DMS153 treated with DMSO at 0.1 percent for 48 hours (cell line): ENCODE data around the gene SAMD9.
A peak's percentile ranks its signal among the peaks of the same experiment; 100 is the strongest.
"Not testable (repeated sequence)": the region's sequence is repeated elsewhere in the genome, so short reads cannot be mapped to it uniquely, and the experiment has no call there.

ENCODE experiments used
- DNase-seq: peaks from one replicate; lab custom pipeline; 2025; ENCODE audit not compliant: unreplicated experiment; lab: John Stamatoyannopoulos, UW

The SAMD9 gene

DNA sequence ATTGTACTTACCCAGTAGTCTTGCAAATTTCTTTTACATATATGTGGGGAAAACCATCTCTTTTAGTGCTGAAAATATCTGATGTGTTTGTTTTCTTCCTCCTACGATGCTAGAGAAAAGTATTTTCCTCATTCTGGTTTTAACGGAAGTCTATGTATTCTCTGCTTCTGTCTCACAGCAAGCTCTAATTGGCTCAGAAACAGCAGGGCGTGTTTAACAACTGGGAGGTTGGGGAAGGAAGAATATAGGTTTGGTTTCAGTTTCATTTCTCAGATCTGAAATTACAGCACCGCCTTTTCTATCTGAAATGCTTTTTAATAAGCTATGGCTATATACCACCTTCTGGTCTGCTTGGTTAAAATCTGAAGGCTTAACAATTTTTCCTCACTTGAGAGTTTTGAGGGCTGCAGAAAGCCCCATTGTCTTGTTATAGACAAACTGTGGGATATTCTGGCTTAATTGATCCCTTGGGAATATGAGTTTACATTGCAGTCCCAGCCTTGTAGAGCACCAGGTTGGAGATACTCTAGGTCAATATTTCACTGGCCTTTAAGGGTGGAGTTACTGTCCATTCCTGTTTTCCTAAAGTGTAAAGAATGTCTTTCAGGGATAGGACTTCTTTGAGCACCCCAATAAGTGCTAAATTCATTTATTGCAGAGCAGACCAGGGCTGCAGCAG is at the start of gene SAMD9:
Gene SAMD9 (minus strand): TSS at position 128 of the 679 bp plus-strand sequence. CDS start 11,882 bp downstream, outside the sequence.
- peak; percentile 91 for DNase-seq

DNA sequence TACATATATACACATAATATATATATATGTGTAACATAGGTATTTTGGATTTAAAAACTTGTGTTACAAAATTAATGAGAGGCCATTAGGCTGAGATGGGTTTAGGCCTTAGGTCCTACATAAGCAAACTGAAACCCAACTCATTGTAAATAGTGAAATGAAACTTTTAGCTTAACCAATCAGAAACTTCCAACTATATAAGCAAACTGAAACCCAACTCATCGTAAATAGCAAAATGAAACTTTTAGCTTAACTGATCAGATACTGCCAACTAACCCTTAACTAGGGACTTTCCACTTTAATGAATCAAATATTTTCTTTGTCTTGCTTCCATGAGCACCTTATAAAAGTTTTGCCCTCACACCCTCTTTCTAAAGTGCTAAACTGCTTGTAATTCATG is 47.7 kb upstream of the SAMD9 start:
- no peak for DNase-seq

DNA sequence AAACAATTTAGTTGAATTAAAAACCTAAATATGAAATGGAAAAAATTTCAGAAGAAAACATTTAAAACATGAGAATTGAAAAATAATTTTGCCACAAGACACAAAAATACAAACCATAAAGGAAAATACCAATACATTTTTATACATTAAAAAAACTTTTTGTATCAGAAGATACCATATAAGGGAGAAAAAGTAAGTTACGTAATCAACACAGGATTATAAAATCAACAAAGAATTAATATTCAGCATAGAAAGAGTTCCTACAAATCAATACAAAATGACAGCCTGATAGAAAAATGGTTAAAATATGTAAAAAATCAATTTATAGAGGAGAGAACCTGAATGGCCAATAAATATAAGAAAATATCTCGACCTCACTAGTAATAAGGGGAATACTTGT is 47.0 kb upstream of the SAMD9 start:
- DNase-seq, result no peak

DNA sequence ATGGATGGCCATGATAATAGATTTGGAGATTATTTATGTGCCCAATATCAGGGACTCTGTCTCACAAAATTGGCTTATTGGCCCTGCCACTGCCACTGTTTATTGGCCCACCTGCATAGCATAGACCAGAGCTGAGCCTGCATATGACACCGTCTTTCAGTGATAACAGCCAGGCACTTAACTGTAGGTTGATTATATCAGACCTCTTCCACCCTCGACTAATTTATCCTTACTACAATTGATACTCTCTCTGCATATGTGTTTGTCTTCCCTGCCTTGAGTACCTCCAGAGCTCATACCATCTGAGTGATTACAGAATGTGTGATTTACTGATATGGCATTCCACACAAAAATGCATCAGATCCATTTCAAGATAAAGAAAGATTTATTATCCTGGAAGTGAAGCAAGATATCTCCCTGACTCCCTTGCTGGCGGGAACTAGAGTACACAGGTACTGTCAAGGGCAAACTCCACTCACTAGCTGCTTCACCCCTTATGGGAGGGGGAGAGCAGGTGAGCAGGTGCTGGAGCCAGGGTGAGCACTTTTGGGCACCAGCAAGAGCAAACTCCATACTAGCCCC is 43.5 kb upstream of the SAMD9 start:
- DNase-seq, result no peak

DNA sequence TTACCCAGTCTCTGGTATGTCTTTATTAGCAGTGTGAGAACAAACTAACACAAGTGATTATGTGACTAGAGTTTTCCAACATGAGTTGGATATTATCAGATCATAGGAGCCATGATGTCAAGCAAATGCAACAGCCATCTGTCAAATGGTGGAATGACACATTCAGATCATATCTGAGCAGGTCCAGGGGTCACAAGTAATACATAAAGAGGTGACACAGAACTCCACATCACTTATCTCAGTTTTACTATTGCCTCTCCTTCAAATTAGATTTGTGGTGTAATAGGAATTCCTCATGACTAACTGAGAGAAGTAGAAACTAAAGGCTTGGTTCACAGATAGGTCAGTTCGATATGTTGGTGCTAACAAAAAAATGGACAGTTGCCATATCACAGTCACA is 42.6 kb upstream of the SAMD9 start:
- no peak for DNase-seq

DNA sequence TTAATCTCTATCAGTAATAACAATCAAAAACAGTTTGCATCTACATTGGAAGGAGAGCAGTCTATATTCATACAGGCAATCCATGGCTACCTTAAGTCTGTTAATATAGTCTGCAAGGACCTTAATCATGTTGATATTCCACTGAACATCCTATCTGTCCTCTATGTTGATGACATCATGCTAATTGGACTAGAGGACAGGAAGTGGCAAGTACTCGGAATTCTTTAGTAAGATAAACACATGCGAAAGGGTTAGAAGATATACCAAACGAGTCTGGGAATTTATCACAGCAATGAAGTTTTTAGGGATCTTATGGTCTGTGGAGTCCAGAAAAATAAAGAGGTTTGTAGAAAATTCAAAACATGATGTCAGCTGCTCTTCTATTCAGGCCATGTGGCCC is 41.7 kb upstream of the SAMD9 start:
- no peak for DNase-seq

DNA sequence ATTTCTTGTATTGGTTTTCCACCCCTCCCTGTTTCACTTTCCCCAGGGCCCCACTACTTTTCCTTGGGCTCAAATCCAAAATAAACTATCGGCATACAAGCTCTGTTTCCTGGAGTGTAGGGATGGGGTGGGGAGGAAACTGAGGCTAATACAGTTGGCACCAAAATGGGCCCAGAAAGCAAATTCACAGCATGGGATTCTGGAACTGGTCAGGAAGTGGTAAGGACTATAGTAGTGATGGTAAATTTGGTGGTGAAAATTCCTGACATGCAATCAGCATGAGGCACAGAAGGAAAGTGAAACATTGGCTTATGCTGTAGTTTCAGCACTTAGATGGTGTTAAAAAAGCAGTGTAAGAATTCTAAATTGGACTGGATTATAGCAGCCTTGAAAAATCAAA is 39.1 kb upstream of the SAMD9 start:
- DNase-seq, result no peak

DNA sequence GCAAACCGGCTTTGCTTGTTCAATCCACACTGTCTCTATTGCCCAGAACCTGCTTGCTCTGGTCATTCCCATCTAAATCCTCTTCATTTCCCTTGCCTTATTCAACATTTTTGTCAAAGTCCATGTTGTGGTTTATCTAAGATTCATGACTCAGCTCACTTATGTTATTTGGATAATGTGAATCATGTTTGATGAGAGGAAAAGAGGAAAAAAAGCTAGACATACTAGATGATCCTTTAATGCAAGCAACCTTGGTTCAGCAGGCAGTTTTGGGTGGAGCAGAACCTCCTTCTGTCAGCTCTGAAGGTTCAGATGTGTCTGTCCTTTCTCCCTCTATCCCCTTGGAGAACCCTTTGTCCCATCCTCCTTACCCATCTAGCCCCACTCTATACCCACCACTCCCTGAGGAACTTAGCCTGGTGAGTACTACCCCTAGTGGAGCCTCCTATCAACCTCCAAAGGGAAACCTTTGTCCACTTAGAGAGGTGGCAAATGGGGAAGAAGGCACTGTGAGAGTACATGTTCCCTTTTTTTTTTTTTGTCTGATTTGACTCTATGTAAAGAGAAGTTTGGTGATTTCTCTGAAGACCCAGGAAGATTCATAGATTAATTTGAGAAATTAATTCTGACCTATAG is 32.5 kb upstream of the SAMD9 start:
- DNase-seq, result no peak

DNA sequence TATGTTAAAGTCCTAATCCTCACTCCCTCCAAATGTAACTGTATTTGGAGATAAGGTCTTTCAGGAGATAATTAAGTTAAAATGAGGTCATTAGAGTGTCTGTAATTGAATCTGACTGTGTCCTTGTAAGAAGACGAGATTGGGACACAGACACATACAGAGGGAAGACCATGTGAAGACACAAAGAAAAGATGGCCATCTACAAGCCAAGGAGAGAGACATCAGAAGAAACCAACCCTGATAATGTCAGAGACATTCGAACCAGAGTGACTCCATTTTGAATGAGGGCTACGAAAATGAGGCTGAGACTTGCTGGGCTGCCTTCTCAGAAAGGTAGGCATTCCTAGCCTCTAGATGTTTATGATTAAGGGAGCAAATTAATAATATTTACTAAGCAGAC is 30.9 kb upstream of the SAMD9 start:
- DNase-seq, result no peak

DNA sequence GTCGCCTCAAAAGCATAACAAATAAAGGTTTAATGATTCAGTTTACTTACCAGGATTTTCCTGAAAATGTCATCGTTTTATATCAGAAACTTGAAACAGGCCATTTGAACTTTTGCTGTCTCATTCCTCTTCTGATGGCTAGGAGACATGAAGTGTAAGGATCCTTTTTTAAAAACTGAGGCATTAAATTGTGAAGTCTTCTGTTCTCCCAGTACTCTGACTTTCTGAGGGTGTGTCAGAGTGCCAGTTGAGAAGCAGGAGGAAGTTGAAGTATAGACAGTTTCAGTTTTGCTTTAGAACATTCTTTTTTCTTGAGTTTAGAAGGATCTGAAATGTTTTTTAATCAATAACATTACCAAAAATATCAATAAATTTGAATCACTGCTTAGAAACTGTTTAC is 30.4 kb upstream of the SAMD9 start, which contains the start of gene SAMD9L:
Gene SAMD9L (minus strand): TSS at position 242 of the 400 bp plus-strand sequence. CDS start 12,414 bp downstream, outside the sequence.
- no peak for DNase-seq

DNA sequence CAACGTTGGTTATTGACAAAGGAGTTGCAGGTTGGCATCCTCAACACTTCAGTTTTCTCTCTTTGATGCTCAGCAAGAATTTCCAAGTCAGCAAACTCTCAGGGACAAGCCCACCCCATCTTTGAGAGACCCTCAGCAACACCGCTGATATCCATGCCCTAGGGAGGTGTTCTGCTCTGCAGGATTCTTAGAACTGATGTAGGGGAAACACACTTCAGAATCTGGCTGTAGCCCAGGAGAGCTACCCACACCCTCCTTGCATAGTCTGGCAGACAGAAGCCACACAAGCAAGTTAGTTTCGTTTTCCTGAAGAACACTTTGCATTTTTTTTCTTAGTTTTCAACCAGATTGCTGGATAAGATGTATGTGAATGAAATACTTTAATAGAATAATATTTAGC is 29.6 kb upstream of the SAMD9 start:
- DNase-seq, result no peak

DNA sequence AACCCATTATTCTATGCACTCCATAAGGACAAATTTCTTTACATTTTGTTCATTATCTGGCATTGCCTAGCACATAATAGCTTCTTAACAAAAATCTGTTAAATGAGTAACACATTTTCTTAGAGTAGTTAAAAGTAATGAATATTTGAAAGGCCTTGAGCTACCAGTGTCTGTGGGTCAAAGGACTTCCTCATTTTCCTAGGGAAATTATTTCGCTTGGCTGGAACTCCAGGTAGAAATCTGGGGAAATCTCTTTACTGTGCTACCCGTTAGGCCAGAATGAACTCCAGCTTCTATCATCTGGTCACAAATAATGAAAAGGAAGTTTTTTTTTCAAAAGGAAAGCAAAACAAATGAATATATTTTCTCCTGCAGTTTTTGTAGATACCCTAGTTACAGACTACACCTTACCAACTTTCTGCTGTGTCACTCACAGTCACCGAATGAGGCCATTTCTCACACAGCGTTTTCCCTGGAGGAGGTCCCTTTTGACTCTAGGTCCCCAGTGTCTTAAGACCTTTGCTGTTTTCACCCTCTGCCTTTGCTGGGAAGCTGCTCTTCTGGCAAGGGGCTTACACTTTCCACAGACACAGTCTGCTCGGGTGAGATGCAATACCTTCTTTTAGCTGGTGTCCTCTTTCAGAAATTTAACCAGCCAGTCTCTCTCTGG is 28.8 kb upstream of the SAMD9 start:
- no peak for DNase-seq

DNA sequence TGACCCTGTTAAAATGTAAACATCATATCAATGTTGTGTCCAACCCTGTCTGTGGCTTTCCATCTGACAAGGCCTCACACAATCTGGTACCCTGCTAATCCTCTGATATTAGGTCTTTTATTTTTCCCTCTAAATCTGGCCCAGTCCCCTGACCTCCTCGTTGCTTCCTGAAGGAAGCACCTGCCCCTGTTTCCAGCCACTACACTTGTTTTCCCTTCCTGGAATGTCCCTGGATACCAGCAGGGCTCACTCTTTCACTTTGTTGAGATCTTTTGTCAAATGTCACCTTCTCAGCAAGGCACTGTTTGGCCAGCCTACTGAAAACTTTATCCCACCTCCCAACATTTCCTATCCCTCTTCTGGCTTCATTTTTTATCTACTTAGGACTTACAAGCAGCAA is 28.3 kb upstream of the SAMD9 start:
- no peak for DNase-seq

DNA sequence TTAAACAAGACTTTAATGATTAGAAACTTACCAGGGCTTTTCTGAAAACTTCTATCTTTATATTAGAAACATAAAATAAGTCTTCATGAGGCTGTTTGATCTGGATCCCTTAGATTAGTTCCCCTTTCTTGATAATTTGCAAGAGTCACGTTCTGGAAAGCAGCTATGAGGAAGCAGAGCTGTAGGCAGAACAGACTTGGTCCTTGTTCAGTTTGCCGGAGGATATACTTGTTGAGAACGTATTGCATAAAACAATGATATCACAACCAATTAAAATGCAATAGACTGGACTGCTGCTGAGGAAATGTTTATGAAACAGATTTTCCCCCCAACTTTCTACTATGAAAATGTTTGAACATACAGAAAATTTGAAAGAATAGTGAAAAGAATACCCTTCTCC is 27.6 kb upstream of the SAMD9 start:
- DNase-seq, result no peak

DNA sequence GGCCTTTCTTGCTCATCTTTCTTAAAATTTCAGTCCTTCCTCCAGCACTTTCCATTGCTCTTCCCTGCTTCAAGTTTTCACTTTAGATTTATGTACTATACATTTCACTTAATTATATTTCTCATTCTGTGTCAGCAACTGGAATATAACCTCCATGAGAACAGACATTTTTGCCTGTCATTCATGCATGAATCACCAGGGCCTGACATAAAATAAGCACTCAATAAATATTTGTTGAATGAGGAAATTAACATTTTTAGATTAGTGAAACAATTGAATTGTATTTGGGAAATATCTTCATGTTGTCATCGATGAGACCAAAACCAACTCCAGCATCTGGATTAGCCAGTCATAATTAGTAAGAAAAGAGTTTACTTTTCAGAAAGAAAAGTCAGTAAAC is 24.3 kb upstream of the SAMD9 start:
- DNase-seq, result no peak

DNA sequence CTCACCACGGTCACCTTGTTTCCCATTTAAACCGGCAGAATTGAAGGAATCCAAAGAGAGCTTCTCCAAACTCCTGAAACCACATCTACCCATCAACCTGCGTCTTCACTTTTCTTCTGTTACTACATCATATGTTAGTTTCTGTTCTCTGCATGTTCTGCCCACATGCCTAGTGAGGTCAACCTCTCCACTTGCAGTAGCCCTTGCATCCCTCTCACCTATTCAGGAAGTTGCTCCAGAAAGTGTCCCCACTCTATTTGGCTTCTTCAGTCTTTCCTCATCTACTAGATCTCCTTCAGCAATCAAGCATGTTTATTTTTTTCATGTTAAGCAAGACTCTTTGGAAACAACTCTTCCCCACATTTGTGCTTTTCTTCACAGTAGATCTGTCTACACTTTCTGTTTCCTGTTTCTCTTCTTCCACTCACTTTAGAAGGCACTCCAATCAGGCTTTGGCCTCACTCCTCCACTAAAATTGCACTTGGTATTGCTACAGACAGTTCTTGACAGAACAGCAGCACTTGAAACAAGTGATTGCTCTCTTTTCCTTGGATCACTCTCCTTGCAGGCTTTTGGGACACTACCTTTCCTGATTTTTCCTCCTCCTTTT is 22.9 kb upstream of the SAMD9 start:
- no peak for DNase-seq

DNA sequence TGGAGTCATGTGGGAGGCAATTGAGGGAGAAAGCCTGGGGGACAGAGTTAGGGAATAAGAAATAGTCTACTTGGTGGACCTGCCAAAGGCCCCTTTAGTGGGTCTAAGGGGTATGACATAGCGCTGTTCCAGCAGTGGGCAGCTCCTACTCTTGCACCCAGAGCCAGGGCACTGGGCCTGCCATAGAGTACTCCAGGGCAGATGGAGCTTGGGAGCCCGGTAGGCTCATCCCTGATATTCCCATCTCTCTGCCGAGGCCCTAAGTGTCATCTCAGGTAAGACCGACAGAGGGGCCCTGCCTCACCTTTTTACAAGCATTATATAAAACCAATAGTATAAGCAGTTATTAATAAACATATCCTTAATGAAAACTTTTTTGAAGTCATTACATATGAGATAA is 20.8 kb upstream of the SAMD9 start:
- DNase-seq, result no peak

DNA sequence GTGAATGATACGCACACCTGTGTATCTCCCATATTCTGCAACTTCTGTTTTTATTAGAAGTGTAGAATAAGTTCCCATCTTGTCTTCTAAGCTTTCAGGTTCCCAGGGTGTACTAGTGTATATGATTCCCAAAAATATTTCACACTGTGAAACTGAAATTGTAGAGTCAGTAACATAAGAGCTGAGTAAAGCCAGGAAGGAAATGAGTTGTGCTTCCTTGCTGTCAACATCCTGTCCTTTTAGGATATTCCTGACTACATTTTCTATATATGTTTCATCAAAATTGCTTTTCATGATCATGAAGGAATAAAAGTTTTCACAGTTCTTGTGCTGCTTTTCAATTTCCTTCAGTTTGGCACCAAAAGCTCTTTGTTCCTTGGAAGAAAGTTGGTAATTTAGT is 15.2 kb upstream of the SAMD9 start:
- DNase-seq, result no peak

DNA sequence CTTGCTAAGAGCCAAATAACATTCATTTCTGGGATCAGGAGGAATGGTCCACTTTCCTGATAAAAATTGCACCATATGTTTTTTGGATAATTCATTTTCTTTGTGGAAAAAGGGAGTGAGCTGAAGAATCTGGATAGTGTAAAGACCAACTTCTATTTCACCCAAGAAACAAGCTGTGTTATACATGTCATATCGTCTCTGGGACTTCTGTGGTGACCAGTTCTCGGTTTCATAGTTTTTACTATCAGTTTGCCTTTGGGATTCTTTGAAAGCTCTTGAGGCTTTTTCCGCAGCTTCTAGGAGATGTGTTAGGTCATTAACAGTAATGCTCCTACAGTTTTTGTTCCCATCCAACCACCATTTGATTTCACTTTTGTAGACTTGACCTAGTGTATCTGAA is 14.4 kb upstream of the SAMD9 start:
- DNase-seq, result no peak

DNA sequence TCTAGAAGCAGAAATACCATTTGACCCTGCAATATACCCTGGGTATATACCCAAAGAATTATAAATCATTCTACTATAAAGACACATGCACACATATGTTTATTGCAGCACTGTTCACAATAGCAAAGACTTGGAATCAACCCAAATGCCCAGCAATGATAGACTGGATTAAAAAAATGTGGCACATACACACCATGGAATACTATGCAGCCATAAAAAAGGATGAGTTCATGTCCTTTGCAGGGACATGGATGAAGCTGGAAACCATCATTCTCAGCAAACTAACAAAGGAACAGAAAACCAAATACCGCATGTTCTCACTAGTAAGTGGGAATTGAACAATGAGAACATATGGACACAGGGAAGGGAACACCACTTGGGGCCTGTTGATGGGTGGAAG is 9.2 kb upstream of the SAMD9 start:
- DNase-seq, result not testable (repeated sequence)

DNA sequence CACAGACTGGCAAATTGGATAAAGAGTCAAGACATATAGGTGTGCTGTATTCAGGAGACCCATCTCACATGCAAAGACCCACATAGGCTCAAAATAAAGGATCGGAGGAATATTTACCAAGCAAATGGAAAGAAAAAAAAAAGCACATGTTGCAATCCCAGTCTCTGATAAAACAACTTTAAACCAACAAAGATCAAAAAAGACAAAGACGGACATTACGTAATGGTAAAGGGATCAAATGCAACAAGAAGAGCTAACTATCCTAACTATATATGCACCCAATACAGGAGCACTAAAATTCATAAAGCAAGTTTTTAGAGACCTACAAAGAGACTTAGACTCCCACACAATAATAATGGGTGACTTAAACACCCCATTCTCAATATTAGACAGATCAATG is 5.8 kb upstream of the SAMD9 start:
- DNase-seq, result not testable (repeated sequence)
